ENCODE results near the gene MOB4. TPM values are rescaled to one million over a fixed set of nuclear protein-coding genes. Genes with fewer than 3 reads are reported as not detected.

Gene MOB4
- total RNA-seq, 4 donors from 2014 or later: 12.3 to 27.9 (median 25.3) TPM

DNA sequence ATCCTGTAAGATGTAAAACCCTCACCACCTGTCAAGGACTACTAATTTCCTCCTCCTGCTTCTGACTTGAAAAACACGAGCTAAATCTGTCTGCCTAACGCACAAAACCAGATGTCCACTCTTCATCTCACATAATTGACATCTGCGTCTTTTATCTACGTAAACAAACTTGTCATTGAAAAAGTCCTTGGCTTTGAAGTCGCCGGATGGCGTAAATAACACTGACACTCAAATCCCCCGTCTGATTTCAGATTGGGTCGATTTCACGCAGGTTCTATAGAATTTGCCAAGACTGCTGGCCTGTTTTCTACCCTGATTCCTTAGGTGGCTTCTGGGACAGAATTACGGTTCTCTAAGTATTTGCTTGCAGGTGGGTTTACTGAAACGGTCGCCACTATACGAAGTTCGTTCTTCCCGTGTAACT is 539 bp upstream of the MOB4 start:
- peak overlapping the region; percentile 35 to 91 (median 80) for H3K4me3 ChIP-seq
- 0% methylated on average over 3 to 16 of the region's 16 CpGs for WGBS, 2 donors (ENCODE audit: low coverage in 1 of 2)
- no peaks in the 10 kb centered on the region for H3K9me3 ChIP-seq
- DNase-seq: no peak
- no peaks in the 10 kb centered on the region for H3K27me3 ChIP-seq
- H3K4me1 ChIP-seq: peaks cover 9 to 27% (median 21%) of the 10 kb centered on the region in 4 donors
- intact Hi-C loops (cut with DNase I; ENCODE audit: low total_unique reads): no loop called here
- H3K27ac ChIP-seq: peak overlapping the region; percentile 93 to 95 (median 94)
- TF ChIP-seq POLR2AphosphoS5 (IDR thresholded peaks at IDR 0.05) (no peak), POLR2A (IDR thresholded peaks at IDR 0.05) (no peak), EP300 (IDR thresholded peaks at IDR 0.05; ENCODE audit: low read depth) (no peak)
- TF ChIP-seq, protein P1, sequence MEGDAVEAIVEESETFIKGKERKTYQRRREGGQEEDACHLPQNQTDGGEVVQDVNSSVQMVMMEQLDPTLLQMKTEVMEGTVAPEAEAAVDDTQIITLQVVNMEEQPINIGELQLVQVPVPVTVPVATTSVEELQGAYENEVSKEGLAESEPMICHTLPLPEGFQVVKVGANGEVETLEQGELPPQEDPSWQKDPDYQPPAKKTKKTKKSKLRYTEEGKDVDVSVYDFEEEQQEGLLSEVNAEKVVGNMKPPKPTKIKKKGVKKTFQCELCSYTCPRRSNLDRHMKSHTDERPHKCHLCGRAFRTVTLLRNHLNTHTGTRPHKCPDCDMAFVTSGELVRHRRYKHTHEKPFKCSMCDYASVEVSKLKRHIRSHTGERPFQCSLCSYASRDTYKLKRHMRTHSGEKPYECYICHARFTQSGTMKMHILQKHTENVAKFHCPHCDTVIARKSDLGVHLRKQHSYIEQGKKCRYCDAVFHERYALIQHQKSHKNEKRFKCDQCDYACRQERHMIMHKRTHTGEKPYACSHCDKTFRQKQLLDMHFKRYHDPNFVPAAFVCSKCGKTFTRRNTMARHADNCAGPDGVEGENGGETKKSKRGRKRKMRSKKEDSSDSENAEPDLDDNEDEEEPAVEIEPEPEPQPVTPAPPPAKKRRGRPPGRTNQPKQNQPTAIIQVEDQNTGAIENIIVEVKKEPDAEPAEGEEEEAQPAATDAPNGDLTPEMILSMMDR (IDR thresholded peaks at IDR 0.05): no peak
- in situ Hi-C loops (cut with MboI; ENCODE audit: low pct_ligation_motif_present in 1 of 4, low pct_unique_long_range_greater_than_20kb in 1 of 4, low sequenced_read_pairs in 3 of 4): no loop called here
- no peaks in the 10 kb centered on the region for H3K36me3 ChIP-seq

DNA sequence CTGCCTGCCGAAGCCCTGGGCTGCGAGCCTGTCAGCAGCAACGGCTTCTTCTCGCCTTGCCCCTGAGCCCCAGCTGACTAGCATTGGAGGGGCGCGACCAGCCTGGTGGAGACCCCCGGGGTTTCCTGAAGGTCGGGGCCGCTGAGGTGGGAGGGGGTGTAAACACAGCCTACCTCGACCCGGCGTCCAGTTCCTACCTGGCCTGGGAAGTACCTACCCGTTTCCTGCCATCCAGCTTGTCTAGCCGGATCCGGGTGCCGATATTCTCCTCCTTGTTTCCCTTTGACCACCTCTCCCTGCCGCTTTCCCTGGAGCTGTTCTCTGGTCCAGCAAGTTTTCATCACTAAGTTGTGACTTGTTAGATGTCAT is 511 bp downstream of the MOB4 start:
- peak; percentile 50 for DNase-seq
- Histone ChIP-seq H3K27ac (peak overlapping the region; percentile 93 to 95 (median 94)), H3K4me3 (peak overlapping the region; percentile 73 to 91 (median 80)), H3K9me3 (no peaks in the 10 kb centered on the region), H3K36me3 (no peaks in the 10 kb centered on the region), H3K4me1 (peaks cover 9 to 27% (median 21%) of the 10 kb centered on the region in 4 donors), H3K27me3 (no peaks in the 10 kb centered on the region)
- in situ Hi-C loops (cut with MboI; ENCODE audit: low pct_ligation_motif_present in 1 of 4, low pct_unique_long_range_greater_than_20kb in 1 of 4, low sequenced_read_pairs in 3 of 4) (no loop called here), intact Hi-C loops (cut with DNase I; ENCODE audit: low total_unique reads) (no loop called here)
- TF ChIP-seq EP300 (IDR thresholded peaks at IDR 0.05; ENCODE audit: low read depth): no peak
- 0 to 1% methylated on average over 3 to 10 of the region's 17 CpGs for WGBS, 2 donors (ENCODE audit: low coverage in 1 of 2)

DNA sequence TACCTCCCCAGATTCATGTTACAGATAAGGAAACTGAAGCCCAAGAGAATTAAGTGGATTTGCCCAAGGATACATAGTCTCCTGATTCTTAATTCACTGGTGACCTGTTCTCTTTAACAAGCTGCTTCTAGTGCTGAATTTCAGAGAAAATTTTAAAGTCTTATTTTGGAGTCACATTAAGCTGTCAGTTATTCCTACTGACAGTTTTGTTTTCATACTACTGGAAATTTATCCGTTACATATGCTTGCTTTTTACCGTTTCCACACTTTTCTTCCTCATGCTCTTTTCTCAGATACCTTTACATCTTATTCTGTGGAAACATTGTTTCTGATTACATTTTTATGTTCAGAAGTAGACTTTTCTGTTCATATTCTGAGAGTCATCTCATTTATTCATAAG is 1.3 kb downstream of the MOB4 start:
- Histone ChIP-seq H3K9me3 (no peaks in the 10 kb centered on the region), H3K36me3 (no peaks in the 10 kb centered on the region), H3K4me3 (peak overlapping the region in 3 of 4 donors; percentile 76 to 91 (median 84)), H3K4me1 (peaks cover 9 to 27% (median 21%) of the 10 kb centered on the region in 4 donors), H3K27me3 (no peaks in the 10 kb centered on the region), H3K27ac (peak overlapping the region in 2 of 4 donors; percentile 93 to 94)
- no peak for TF ChIP-seq POLR2A (IDR thresholded peaks at IDR 0.05)
- no peak for TF ChIP-seq EP300 (IDR thresholded peaks at IDR 0.05; ENCODE audit: low read depth)
- no peak for TF ChIP-seq POLR2AphosphoS5 (IDR thresholded peaks at IDR 0.05)
- TF ChIP-seq, protein P1 (IDR thresholded peaks at IDR 0.05): no peak
- in situ Hi-C loops (cut with MboI; ENCODE audit: low pct_ligation_motif_present in 1 of 4, low pct_unique_long_range_greater_than_20kb in 1 of 4, low sequenced_read_pairs in 3 of 4): no loop called here
- no peak for DNase-seq
- WGBS, 2 donors (ENCODE audit: low coverage in 1 of 2): 35 to 43% methylated on average over 2 of the region's 2 CpGs
- intact Hi-C loops (cut with DNase I; ENCODE audit: low total_unique reads): no loop called here

DNA sequence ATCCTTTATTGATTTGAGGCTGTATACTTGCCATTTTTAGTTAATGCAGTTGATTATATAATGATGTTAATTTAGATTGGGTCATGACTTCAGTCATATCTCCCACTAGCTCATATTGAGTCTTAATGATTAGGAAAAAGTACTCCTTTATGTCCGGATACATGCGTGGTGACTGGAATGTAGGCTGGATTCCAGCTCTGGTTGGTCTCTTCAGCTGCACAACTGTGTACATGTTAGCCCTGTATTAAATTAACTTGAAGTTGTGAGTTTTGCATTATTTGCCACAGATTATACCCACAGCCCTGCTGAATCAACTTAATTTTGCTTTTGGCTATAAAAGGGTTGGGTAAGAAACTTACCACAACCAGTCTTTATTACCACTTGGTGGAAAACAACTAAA is 22.5 kb downstream of the MOB4 start:
- Histone ChIP-seq H3K4me3 (no peak overlapping the region), H3K27ac (no peak overlapping the region), H3K9me3 (no peaks in the 10 kb centered on the region), H3K36me3 (peaks cover 0 to 42% (median 13%) of the 10 kb centered on the region in 4 donors), H3K27me3 (no peaks in the 10 kb centered on the region), H3K4me1 (peaks cover 0 to 8% (median 2%) of the 10 kb centered on the region in 4 donors)
- TF ChIP-seq EP300 (IDR thresholded peaks at IDR 0.05; ENCODE audit: low read depth) (no peak), POLR2A (IDR thresholded peaks at IDR 0.05) (no peak)
- TF ChIP-seq, protein P1 (IDR thresholded peaks at IDR 0.05): no peak
- intact Hi-C loops (cut with DNase I; ENCODE audit: low total_unique reads): no loop called here
- in situ Hi-C loops (cut with MboI; ENCODE audit: low pct_ligation_motif_present in 1 of 4, low pct_unique_long_range_greater_than_20kb in 1 of 4, low sequenced_read_pairs in 3 of 4): no loop called here
- 39 to 56% methylated on average over 2 of the region's 2 CpGs for WGBS, 2 donors (ENCODE audit: low coverage in 1 of 2)
- no peak for DNase-seq

DNA sequence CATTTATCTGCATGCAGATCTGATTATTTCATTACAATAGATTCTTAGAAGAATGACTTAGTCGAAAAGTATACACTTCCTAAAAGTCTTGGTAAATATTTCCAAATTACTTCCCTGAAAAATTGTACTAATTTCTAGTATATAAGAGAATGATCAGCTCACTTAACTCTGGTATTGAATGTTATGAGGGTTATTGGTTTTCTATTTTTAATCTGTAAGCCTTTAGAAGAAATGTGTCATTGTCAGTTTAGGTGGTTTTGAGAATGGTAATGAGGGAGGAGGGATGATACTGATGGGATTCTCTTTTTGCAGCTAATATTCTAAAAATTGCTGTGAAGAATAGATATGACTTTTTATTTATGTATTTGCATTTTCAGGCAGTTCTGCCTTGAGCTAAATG is 23.9 kb downstream of the MOB4 start:
- peaks cover 0 to 53% (median 16%) of the 10 kb centered on the region in 4 donors for H3K36me3 ChIP-seq
- in situ Hi-C loops (cut with MboI; ENCODE audit: low pct_ligation_motif_present in 1 of 4, low pct_unique_long_range_greater_than_20kb in 1 of 4, low sequenced_read_pairs in 3 of 4) (no loop called here), intact Hi-C loops (cut with DNase I; ENCODE audit: low total_unique reads) (no loop called here)
- H3K27ac ChIP-seq: no peak overlapping the region
- no peaks in the 10 kb centered on the region for H3K9me3 ChIP-seq
- 76 to 93% methylated on average over 1 of the region's 1 CpG for WGBS, 2 donors (ENCODE audit: low coverage in 1 of 2)
- TF ChIP-seq POLR2A (IDR thresholded peaks at IDR 0.05) (no peak), EP300 (IDR thresholded peaks at IDR 0.05; ENCODE audit: low read depth) (no peak), POLR2AphosphoS5 (IDR thresholded peaks at IDR 0.05) (no peak)
- TF ChIP-seq, protein P1 (IDR thresholded peaks at IDR 0.05): no peak
- H3K4me1 ChIP-seq: peaks cover 0 to 8% (median 2%) of the 10 kb centered on the region in 4 donors
- no peak overlapping the region for H3K4me3 ChIP-seq
- H3K27me3 ChIP-seq: no peaks in the 10 kb centered on the region
- no peak for DNase-seq

Measured in transverse colon (tissue), 4 donors.